CD14-positive monocyte (primary cell): ENCODE data around the gene SH2D3C. TPM values are rescaled to one million over a fixed set of nuclear protein-coding genes. Genes with fewer than 3 reads are reported as not detected.

Experiments used
- DNase-seq, 3 donors: peaks; one replicate each; pipeline ENCODE4 v3.0.0-alpha.2; 2011 to 2022
- H2AFZ ChIP-seq: 2 replicates; pipeline ENCODE4 v1.6.0; 2012; ENCODE audit warnings: mild to moderate bottlenecking, low read depth, low read length, inconsistent platforms; ENCODE audit not compliant: insufficient read depth, poor library complexity, severe bottlenecking
- H3K27ac ChIP-seq, 2 donors: 1 replicate in 1 of 2; 2 replicates in 1 of 2; pipeline ENCODE4 v1.5.1; 2012 to 2013; ENCODE audit warnings: low read length in 2 of 2, control low read depth in 1 of 2, inconsistent platforms in 1 of 2, low read depth in 1 of 2, mild to moderate bottlenecking in 1 of 2
- H3K27me3 ChIP-seq, 2 donors: one replicate each; pipeline versions ENCODE4 v1.6.0 to v1.6.1; 2011 to 2013; ENCODE audit warnings: low read length in 2 of 2; ENCODE audit not compliant: control insufficient read depth in 2 of 2, insufficient read depth in 2 of 2
- H3K36me3 ChIP-seq, 2 donors: replicated peaks in 1 of 2; 1 replicate in 1 of 2; 2 replicates in 1 of 2; pipeline versions ENCODE4 v1.5.1 to v1.6.1; 2012 to 2013; ENCODE audit warnings: low read length in 2 of 2, control low read depth in 1 of 2, inconsistent platforms in 1 of 2, mild to moderate bottlenecking in 1 of 2; ENCODE audit not compliant: insufficient read depth in 2 of 2, control insufficient read depth in 1 of 2
- H3K4me1 ChIP-seq, 2 donors: 1 replicate in 1 of 2; 2 replicates in 1 of 2; pipeline versions ENCODE4 v1.5.1 to v1.6.1; 2012 to 2013; ENCODE audit warnings: low read length in 2 of 2, control low read depth in 1 of 2, inconsistent platforms in 1 of 2, mild to moderate bottlenecking in 1 of 2, moderate library complexity in 1 of 2; ENCODE audit not compliant: insufficient read depth in 2 of 2, control insufficient read depth in 1 of 2
- H3K4me2 ChIP-seq: replicated peaks from 2 replicates; pipeline ENCODE3; 2012; ENCODE audit warnings: low read length, moderate library complexity, mild to moderate bottlenecking; ENCODE audit not compliant: poor library complexity, severe bottlenecking; ENCODE audit errors: extremely low read depth
- H3K4me3 ChIP-seq, 3 experiments: fragments of 200-600 bp in 1 of 3; sonication (generic) in 1 of 3; replicated peaks in 1 of 3; 1 replicate in 2 of 3; 2 replicates in 1 of 3; pipeline ENCODE4 v1.5.1; 2011 to 2013; ENCODE audit warnings: low read length in 3 of 3, mild to moderate bottlenecking in 3 of 3, control low read depth in 2 of 3, low read depth in 2 of 3, inconsistent platforms in 1 of 3, moderate library complexity in 1 of 3
- H3K79me2 ChIP-seq: 2 replicates; pipeline ENCODE4 v1.6.0; 2012; ENCODE audit warnings: mild to moderate bottlenecking, control low read depth, inconsistent platforms, low read length, moderate library complexity; ENCODE audit not compliant: insufficient read depth
- H3K9ac ChIP-seq: 2 replicates; pipeline ENCODE4 v1.6.0; 2017; ENCODE audit warnings: low read length, mild to moderate bottlenecking; ENCODE audit not compliant: insufficient read depth, poor library complexity, severe bottlenecking
- H3K9me3 ChIP-seq, 2 donors: replicated peaks in 1 of 2; 1 replicate in 1 of 2; 2 replicates in 1 of 2; pipeline versions ENCODE4 v1.5.1 to v1.6.1; 2012 to 2013; ENCODE audit warnings: low read length in 2 of 2, control low read depth in 1 of 2; ENCODE audit not compliant: control insufficient read depth in 1 of 2, insufficient read depth in 1 of 2
- H4K20me1 ChIP-seq: 2 replicates; pipeline ENCODE4 v1.6.0; 2012; ENCODE audit warnings: mild to moderate bottlenecking, low read length, control low read depth, moderate library complexity; ENCODE audit not compliant: insufficient read depth
- H3K27ac Mint-ChIP-seq, 7 donors: one replicate each; pipeline ENCODE4 v1.8.0; 2020; ENCODE audit warnings: mild to moderate bottlenecking in 7 of 7, mixed read lengths in 7 of 7, moderate library complexity in 6 of 7, inconsistent platforms in 2 of 7
- H3K27me3 Mint-ChIP-seq, 3 donors: one replicate each; pipeline ENCODE4 v1.8.0; 2021 to 2022; ENCODE audit warnings: low read depth in 3 of 3, mild to moderate bottlenecking in 3 of 3, mixed read lengths in 3 of 3, moderate library complexity in 3 of 3, inconsistent platforms in 1 of 3
- H3K36me3 Mint-ChIP-seq, 2 donors: one replicate each; pipeline ENCODE4 v1.8.0; 2020; ENCODE audit warnings: mixed read lengths in 2 of 2, inconsistent platforms in 1 of 2, mild to moderate bottlenecking in 1 of 2
- H3K4me1 Mint-ChIP-seq: one replicate; pipeline ENCODE4 v1.8.0; 2020; ENCODE audit warnings: mild to moderate bottlenecking, mixed read lengths
- H3K4me3 Mint-ChIP-seq, 2 donors: one replicate each; pipeline ENCODE4 v1.8.0; 2020; ENCODE audit warnings: mild to moderate bottlenecking in 2 of 2, mixed read lengths in 2 of 2, moderate library complexity in 1 of 2
- H3K9me3 Mint-ChIP-seq, 7 donors: one replicate each; pipeline ENCODE4 v1.8.0; 2020 to 2022; ENCODE audit warnings: mixed read lengths in 7 of 7, mild to moderate bottlenecking in 6 of 7, moderate library complexity in 6 of 7, inconsistent platforms in 2 of 7
- CTCF ChIP-seq: fragments of 200-600 bp; IDR thresholded peaks from one replicate; pipeline ENCODE4 v1.8.0; 2022; ENCODE audit warnings: antibody characterized with exemption, mild to moderate bottlenecking
- WGBS: methylation state at CpG from one replicate; pipeline ENCODE4 v1.1.5; 2013; ENCODE audit warnings: missing lambda C conversion rate; ENCODE audit not compliant: insufficient coverage; 5-methylcytosine and 5-hydroxymethylcytosine counted together
- intact Hi-C, 2 donors: fragments of 100-400 bp; cut with micrococcal nuclease; formaldehyde crosslinking; loops; one replicate each; pipeline versions ENCODE4 v1.15.0 to v1.15.1; 2023
- polyA plus RNA-seq, 3 donors: library from polyadenylated mRNA; depleted of rRNA in 1 of 3; unstranded in 2 of 3; stranded (reverse) in 1 of 3; fragments of 300-500 nt in 2 of 3; fragments of >200 nt in 1 of 3; fragmentation: Illumina TruSeq in 2 of 3; gene quantifications; 1 replicate in 2 of 3; 2 replicates in 1 of 3; pipeline ENCODE4 v1.2.3, GENCODE V29; 2012 to 2021

Gene SH2D3C
- polyA plus RNA-seq, 3 donors = 11.5 to 47.3 (median 20.5) TPM

GRCh38 chr9:127791085-127791484 lies 12.6 kb upstream of the SH2D3C start:
- no peak for DNase-seq
- Histone ChIP-seq H2AFZ (no peak overlapping the region), H3K4me2 (no peak overlapping the region), H3K36me3 (peaks cover 61 to 66% of the 10 kb centered on the region in 2 donors), H4K20me1 (peaks cover 96% of the 10 kb centered on the region), H3K9ac (no peak overlapping the region), H3K79me2 (peaks cover 55% of the 10 kb centered on the region), H3K4me1 (peaks cover 13 to 17% of the 10 kb centered on the region in 2 donors), H3K4me3 (no peak overlapping the region), H3K27me3 (no peaks in the 10 kb centered on the region), H3K27ac (no peak overlapping the region), H3K9me3 (no peaks in the 10 kb centered on the region)
- intact Hi-C loops = no loop called here
- WGBS = 93% methylated on average over 4 of the region's 4 CpGs
- H3K4me1 Mint-ChIP-seq = peaks cover 19% of the 10 kb centered on the region
- TF ChIP-seq CTCF = no peak
- H3K4me3 Mint-ChIP-seq = no peak overlapping the region
- peak overlapping the region in 1 of 7 donors; percentile 50 for H3K27ac Mint-ChIP-seq
- no peaks in the 10 kb centered on the region for H3K9me3 Mint-ChIP-seq
- peaks cover 2 to 5% (median 4%) of the 10 kb centered on the region in 3 donors for H3K27me3 Mint-ChIP-seq
- peaks cover 53 to 64% of the 10 kb centered on the region in 2 donors for H3K36me3 Mint-ChIP-seq

GRCh38 chr9:127790094-127790855 lies 11.8 kb upstream of the SH2D3C start:
- DNase-seq = no peak
- Mint-ChIP-seq H3K27ac (peak overlapping the region in 3 of 7 donors; percentile 12 to 86 (median 42)), H3K4me1 (peaks cover 16% of the 10 kb centered on the region), H3K36me3 (peaks cover 53 to 64% of the 10 kb centered on the region in 2 donors), H3K27me3 (peaks cover under 1 to 2% (median 2%) of the 10 kb centered on the region in 3 donors), H3K9me3 (no peaks in the 10 kb centered on the region), H3K4me3 (no peak overlapping the region)
- H3K4me2 ChIP-seq = no peak overlapping the region
- H2AFZ ChIP-seq = no peak overlapping the region
- H3K4me3 ChIP-seq = no peak overlapping the region
- H3K9me3 ChIP-seq = no peaks in the 10 kb centered on the region
- no peak overlapping the region for H3K9ac ChIP-seq
- intact Hi-C loops = no loop called here
- no peaks in the 10 kb centered on the region for H3K27me3 ChIP-seq
- no peak overlapping the region for H3K27ac ChIP-seq
- H4K20me1 ChIP-seq = peaks cover 91% of the 10 kb centered on the region
- H3K79me2 ChIP-seq = peaks cover 57% of the 10 kb centered on the region
- peaks cover 61 to 66% of the 10 kb centered on the region in 2 donors for H3K36me3 ChIP-seq
- H3K4me1 ChIP-seq = peaks cover 13 to 17% of the 10 kb centered on the region in 2 donors
- TF ChIP-seq CTCF = no peak
- WGBS = 100% methylated on average over 2 of the region's 9 CpGs
